Panc1 (cell line): ENCODE results near the gene RAMAC.

Experiments used
- TCF7L2 ChIP-seq: IDR thresholded peaks from 2 replicates; pipeline ENCODE4 v1.6.1; 2011; ENCODE audit warnings: mild to moderate bottlenecking, low read depth, low read length, inconsistent platforms
- TF ChIP-seq, protein P1 (sequence below): fragments of 450-650 bp; IDR thresholded peaks from 2 replicates; pipeline ENCODE4 v1.5.1; 2017; ENCODE audit warnings: mild to moderate bottlenecking

DNA sequence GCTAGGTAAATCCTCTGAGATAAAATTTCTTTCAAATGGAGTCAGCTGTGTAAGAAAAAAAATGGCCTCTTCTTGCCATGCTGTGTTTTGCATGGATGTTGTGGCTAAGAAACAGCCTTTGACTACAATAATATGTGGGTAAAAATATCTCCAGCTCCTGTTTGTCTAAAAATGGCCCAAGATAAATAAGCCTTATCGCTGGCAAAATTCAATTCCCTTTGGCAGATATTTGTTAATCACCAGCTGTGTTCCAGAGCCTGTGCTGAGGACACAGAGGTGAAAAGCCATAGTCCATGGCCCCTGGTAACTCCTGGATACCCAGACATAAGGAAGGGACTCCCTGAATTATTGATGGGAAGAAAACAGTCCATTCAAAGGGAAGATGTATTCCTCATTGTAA is 15.3 kb upstream of the RAMAC start:
- TF ChIP-seq, protein P1, sequence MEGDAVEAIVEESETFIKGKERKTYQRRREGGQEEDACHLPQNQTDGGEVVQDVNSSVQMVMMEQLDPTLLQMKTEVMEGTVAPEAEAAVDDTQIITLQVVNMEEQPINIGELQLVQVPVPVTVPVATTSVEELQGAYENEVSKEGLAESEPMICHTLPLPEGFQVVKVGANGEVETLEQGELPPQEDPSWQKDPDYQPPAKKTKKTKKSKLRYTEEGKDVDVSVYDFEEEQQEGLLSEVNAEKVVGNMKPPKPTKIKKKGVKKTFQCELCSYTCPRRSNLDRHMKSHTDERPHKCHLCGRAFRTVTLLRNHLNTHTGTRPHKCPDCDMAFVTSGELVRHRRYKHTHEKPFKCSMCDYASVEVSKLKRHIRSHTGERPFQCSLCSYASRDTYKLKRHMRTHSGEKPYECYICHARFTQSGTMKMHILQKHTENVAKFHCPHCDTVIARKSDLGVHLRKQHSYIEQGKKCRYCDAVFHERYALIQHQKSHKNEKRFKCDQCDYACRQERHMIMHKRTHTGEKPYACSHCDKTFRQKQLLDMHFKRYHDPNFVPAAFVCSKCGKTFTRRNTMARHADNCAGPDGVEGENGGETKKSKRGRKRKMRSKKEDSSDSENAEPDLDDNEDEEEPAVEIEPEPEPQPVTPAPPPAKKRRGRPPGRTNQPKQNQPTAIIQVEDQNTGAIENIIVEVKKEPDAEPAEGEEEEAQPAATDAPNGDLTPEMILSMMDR: no peak
- no peak for TF ChIP-seq TCF7L2
